Stomach (tissue), 9 donors: ENCODE data around the gene SENP6. TPM values are rescaled to one million over a fixed set of nuclear protein-coding genes. Genes with fewer than 3 reads are reported as not detected.
A peak's percentile ranks its signal among the peaks of the same experiment; 100 is the strongest.
"Not testable (repeated sequence)": the region's sequence is repeated elsewhere in the genome, so short reads cannot be mapped to it uniquely, and the experiment has no call there.

Experiments
- DNase-seq, 2 donors: peaks; one replicate each; pipeline versions ENCODE4 v3.0.0 to v3.0.0-alpha.2; 2013 to 2019
- H3K27ac ChIP-seq, 5 donors: fragments of 200-600 bp in 4 of 5; sonication (generic) in 4 of 5; one replicate each; pipeline ENCODE4 v1.5.1; 2013 to 2019; ENCODE audit warnings: mild to moderate bottlenecking in 1 of 5, moderate library complexity in 1 of 5
- H3K27me3 ChIP-seq, 3 donors: fragments of 200-600 bp; sonication (generic); one replicate each; pipeline ENCODE4 v1.5.1; 2017 to 2019; ENCODE audit warnings: mixed run types in 1 of 3
- H3K36me3 ChIP-seq, 4 donors: fragments of 200-600 bp; sonication (generic); 1 replicate in 3 of 4; 2 replicates in 1 of 4; pipeline ENCODE4 v1.5.1; 2016 to 2019
- H3K4me1 ChIP-seq, 4 donors: fragments of 200-600 bp; sonication (generic); one replicate each; pipeline ENCODE4 v1.5.1; 2016 to 2019
- H3K4me3 ChIP-seq, 4 donors: fragments of 200-600 bp; sonication (generic) in 3 of 4; one replicate each; pipeline ENCODE4 v1.5.1; 2016 to 2019; ENCODE audit warnings: mild to moderate bottlenecking in 1 of 4
- H3K9me3 ChIP-seq, 4 donors: fragments of 200-600 bp; sonication (generic); one replicate each; pipeline ENCODE4 v1.5.1; 2016 to 2019
- EP300 ChIP-seq: sonication (generic); formaldehyde crosslinking; IDR thresholded peaks from one replicate; pipeline ENCODE4 v1.6.1; 2017; ENCODE audit warnings: antibody characterized with exemption
- POLR2A ChIP-seq, 4 donors: fragments of 450-650 bp; IDR thresholded peaks; one replicate each; pipeline ENCODE4 v1.6.1; 2016; ENCODE audit warnings: antibody characterized with exemption in 4 of 4, control low read depth in 2 of 4, mild to moderate bottlenecking in 1 of 4, moderate library complexity in 1 of 4
- POLR2AphosphoS5 ChIP-seq, 3 donors: sonication (generic); formaldehyde crosslinking; IDR thresholded peaks; one replicate each; pipeline ENCODE4 v1.6.1; 2016; ENCODE audit warnings: antibody characterized with exemption in 3 of 3
- WGBS, 5 donors: extraction: QIAGEN DNeasy Blood & Tissue Kit in 3 of 5; methylation state at CpG; one replicate each; pipeline versions ENCODE4 v1.1.5 to v1.1.7; 2013 to 2018; 5-methylcytosine and 5-hydroxymethylcytosine counted together
- intact Hi-C: fragments of 100-400 bp; cut with DNase I; formaldehyde crosslinking; loops from one replicate; pipeline ENCODE4 v1.15.1; 2023; ENCODE audit warnings: low total_unique reads
- polyA plus RNA-seq, 3 donors: library from polyadenylated mRNA; stranded (reverse); fragments of 200-250 nt; gene quantifications; one replicate each; pipeline ENCODE4 v1.2.3, GENCODE V29; 2013
- total RNA-seq, 5 donors: library from RNA; depleted of rRNA; stranded (reverse); fragments of >200 nt; gene quantifications; one replicate each; pipeline versions ENCODE4 v1.1.0 to v1.2.3, GENCODE V29; 2014 to 2016
- TF ChIP-seq, protein P1 (sequence below), 7 experiments: fragments of 450-650 bp in 4 of 7; fragments of 200-600 bp in 3 of 7; sonication (generic) in 3 of 7; IDR thresholded peaks; one replicate each; pipeline ENCODE4 v1.5.1; 2016 to 2019; ENCODE audit warnings: antibody characterized with exemption in 7 of 7, control low read depth in 2 of 7, mild to moderate bottlenecking in 1 of 7
- donor health status: healthy with polysubstance abuse.
- donor health status: Bipolar disorder and iron deficiency.
- donor health status: healthy.

SENP6 gene
- total and polyA plus RNA-seq, 8 donors = 17.7 to 251 (median 103) TPM

DNA sequence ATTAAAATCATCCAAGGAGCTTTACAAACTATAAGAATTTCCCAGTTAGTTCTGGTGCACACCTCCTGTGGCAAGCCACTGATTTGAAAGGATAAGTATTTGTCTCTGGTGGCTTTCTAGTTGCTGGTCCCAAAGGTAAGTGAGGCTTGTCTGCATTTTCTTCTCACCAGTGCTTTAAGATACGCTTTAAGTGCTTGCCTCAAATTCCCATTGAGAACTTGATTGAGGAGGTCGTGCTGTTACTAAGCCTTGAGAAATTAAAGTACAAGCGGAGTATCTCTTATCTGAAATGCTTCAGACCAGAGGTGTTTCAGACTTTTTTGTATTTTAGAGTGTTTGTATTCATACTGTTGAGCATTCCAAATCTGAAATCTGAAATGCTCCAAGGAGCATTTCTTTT, 117.5 kb downstream of the SENP6 start:
- H3K4me3 ChIP-seq = no peak overlapping the region
- H3K4me1 ChIP-seq = no peaks in the 10 kb centered on the region
- no peak for TF ChIP-seq POLR2A (IDR thresholded peaks at IDR 0.05)
- no peak for TF ChIP-seq POLR2AphosphoS5 (IDR thresholded peaks at IDR 0.05)
- TF ChIP-seq EP300 = no peak
- TF ChIP-seq, protein P1, sequence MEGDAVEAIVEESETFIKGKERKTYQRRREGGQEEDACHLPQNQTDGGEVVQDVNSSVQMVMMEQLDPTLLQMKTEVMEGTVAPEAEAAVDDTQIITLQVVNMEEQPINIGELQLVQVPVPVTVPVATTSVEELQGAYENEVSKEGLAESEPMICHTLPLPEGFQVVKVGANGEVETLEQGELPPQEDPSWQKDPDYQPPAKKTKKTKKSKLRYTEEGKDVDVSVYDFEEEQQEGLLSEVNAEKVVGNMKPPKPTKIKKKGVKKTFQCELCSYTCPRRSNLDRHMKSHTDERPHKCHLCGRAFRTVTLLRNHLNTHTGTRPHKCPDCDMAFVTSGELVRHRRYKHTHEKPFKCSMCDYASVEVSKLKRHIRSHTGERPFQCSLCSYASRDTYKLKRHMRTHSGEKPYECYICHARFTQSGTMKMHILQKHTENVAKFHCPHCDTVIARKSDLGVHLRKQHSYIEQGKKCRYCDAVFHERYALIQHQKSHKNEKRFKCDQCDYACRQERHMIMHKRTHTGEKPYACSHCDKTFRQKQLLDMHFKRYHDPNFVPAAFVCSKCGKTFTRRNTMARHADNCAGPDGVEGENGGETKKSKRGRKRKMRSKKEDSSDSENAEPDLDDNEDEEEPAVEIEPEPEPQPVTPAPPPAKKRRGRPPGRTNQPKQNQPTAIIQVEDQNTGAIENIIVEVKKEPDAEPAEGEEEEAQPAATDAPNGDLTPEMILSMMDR (IDR thresholded peaks at IDR 0.05) = no peak
- peaks cover 1 to 32% (median 25%) of the 10 kb centered on the region in 4 donors for H3K36me3 ChIP-seq
- H3K27ac ChIP-seq = no peak overlapping the region
- WGBS, 5 donors = 84 to 93% (median 90%) methylated on average over 3 of the region's 3 CpGs
- no peak for DNase-seq
- no peaks in the 10 kb centered on the region for H3K27me3 ChIP-seq
- no peaks in the 10 kb centered on the region for H3K9me3 ChIP-seq
- intact Hi-C loops = no loop called here

DNA sequence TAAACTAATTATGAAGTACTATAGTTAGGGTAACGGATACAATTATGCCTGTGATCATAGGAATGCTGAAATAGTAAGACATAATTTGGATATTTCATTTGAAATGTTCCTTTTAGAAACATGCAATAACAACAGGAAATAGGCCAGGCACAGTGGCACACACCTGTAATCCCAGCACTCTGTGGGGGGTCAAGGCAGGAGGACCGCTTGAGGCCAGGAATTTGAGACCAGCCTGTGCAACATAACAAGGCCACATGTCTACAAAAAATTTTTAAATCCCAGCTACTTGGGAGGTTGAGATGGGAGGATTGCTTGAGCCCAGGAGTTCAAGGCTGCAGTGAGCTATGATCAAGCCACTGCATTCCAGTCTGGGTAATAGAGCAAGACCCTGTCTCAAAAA, 121.7 kb downstream of the SENP6 start:
- intact Hi-C loops = no loop called here

DNA sequence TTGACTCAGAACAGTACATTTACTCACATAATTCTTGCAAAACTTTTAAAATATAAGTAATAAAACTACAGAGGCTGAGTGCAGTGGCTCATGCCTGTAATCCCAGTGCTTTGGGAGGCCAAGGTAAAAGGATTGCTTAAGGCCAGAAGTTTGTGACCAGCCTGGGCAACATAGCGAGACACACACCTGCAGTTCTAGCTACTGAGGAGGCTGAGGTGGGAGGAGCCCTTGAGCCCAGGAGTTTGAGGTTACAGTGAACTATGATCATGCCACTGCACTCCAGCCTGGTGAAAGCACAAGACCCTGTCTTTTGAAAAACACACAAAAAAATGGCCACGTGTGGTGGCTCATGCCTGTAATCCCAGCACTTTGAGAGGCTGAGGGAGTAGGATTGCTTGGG, 125.5 kb downstream of the SENP6 start:
- H3K36me3 ChIP-seq = no peaks in the 10 kb centered on the region
- no peak overlapping the region for H3K27ac ChIP-seq
- TF ChIP-seq POLR2AphosphoS5 (IDR thresholded peaks at IDR 0.05) (no peak), EP300 (no peak), POLR2A (IDR thresholded peaks at IDR 0.05) (no peak)
- TF ChIP-seq, protein P1 (IDR thresholded peaks at IDR 0.05) = no peak
- no peaks in the 10 kb centered on the region for H3K9me3 ChIP-seq
- no peak overlapping the region for H3K4me3 ChIP-seq
- intact Hi-C loops = no loop called here
- 74 to 97% (median 94%) methylated on average over 2 of the region's 2 CpGs for WGBS, 5 donors
- H3K27me3 ChIP-seq = no peaks in the 10 kb centered on the region
- DNase-seq = no peak
- no peaks in the 10 kb centered on the region for H3K4me1 ChIP-seq

More for the DNA sequence above, 121.7 kb downstream of the SENP6 start:
- 87 to 96% (median 93%) methylated on average over 2 of the region's 2 CpGs for WGBS, 5 donors
- Histone ChIP-seq H3K27ac (no peak overlapping the region), H3K4me1 (no peaks in the 10 kb centered on the region), H3K27me3 (no peaks in the 10 kb centered on the region), H3K4me3 (no peak overlapping the region), H3K9me3 (no peaks in the 10 kb centered on the region), H3K36me3 (peaks cover 0 to 7% (median 0%) of the 10 kb centered on the region in 4 donors)
- DNase-seq = no peak
- TF ChIP-seq POLR2A (IDR thresholded peaks at IDR 0.05) (no peak), POLR2AphosphoS5 (IDR thresholded peaks at IDR 0.05) (no peak), EP300 (no peak)
- TF ChIP-seq, protein P1 (IDR thresholded peaks at IDR 0.05) = no peak

DNA sequence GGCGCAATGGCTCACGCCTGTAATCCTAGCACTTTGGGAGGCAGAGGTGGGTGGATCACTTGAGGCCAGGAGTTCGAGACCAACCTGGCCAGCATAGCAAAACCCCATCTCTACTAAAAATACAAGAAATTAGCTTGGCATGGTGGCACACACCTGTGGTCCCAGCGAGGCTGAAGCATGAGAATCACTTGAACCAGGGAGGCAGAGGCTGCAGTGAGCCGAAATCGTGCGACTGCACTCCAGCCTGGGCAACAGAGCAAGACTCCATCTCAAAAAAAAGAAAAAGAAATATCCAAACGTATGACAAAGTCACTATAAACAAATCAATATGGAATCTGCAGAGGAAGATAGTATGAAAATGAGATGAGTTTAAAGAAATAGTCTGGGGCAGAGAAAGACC, 129.3 kb downstream of the SENP6 start:
- H3K4me3 ChIP-seq, H3K4me1 ChIP-seq, intact Hi-C loops, H3K36me3 ChIP-seq, DNase-seq, H3K9me3 ChIP-seq, H3K27ac ChIP-seq, H3K27me3 ChIP-seq: not testable (repeated sequence)
- 81 to 91% (median 90%) methylated on average over 8 of the region's 8 CpGs for WGBS, 5 donors

DNA sequence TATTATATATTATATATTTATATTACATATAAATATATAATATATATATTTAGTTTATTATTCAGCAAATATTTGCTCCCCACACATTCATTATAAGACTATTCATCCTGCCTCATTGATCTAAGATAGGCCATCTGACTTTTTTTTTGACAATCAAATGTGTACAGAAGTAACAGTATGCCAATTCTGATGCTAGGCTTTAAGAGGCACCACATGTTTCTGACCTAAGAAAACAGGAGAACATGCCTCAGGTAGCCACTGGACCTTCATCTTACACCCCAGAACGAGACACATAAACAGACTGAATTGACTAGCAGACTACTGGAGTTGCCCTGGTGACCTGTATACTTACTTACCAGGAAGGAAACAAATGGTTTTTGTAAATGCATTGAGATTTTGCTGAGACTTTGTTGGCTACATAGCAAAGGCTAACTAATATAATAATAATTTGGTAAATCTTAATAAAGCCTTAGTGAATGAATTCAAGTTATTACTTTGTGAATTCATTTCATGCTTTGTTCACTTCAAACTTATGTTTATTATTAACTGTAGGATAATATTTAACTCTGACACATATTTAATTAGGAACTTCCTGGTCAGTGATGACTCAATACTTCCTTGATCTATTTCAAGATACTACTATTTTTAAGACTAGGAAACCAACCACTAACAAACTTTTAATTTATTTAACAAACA, 134.0 kb downstream of the SENP6 start:
- WGBS, 5 donors = 13 to 38% (median 18%) methylated on average over 1 of the region's 1 CpG
- TF ChIP-seq POLR2AphosphoS5 (IDR thresholded peaks at IDR 0.05) = no peak
- TF ChIP-seq EP300 = no peak
- TF ChIP-seq, protein P1 (IDR thresholded peaks at IDR 0.05) = no peak
- no peak for TF ChIP-seq POLR2A (IDR thresholded peaks at IDR 0.05)
- intact Hi-C loops = no loop called here
- Histone ChIP-seq H3K27me3 (no peaks in the 10 kb centered on the region), H3K36me3 (no peaks in the 10 kb centered on the region), H3K4me3 (no peak overlapping the region), H3K9me3 (no peaks in the 10 kb centered on the region), H3K27ac (peak overlapping the region; percentile 67 to 87 (median 73)), H3K4me1 (peaks cover 0 to 10% (median 7%) of the 10 kb centered on the region in 4 donors)
- DNase-seq = peak in 1 of 2 donors; percentile 76
